Measurements from ENCODE around the gene NAE1. TPM values are rescaled to one million over a fixed set of nuclear protein-coding genes. Genes with fewer than 3 reads are reported as not detected.

NAE1 gene
- polyA plus RNA-seq, 1 donor (not counting 4 experiments of a cell fraction or from before 2014, with no cell fraction given) = 113 TPM

DNA sequence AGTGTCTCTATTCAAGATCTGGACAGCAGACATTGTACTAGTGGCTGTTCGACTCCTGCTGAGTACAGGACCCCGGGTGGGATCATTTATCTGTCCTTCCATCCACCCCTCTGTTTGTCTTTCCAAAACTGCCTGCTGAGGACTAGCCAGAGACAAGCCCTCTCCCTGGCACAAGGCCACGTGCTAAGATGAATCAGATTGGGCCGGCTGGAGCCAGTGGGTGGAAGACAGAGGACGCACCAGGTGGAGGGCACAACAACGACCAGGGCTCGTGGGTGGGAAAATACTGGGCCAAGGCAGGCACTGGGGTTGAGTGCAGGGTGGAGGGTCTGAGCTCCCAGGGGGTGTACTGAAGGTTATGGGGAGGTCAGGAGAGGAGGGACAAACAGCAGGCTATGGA is 12.0 kb upstream of the NAE1 start:
- Histone ChIP-seq H3K9me3 (ENCODE audit: control insufficient read depth, low read depth, low read length) (no peaks in the 10 kb centered on the region), H3K27me3 (ENCODE audit: control insufficient read depth, extremely low read depth, insufficient read depth, low read length) (peaks cover 45% of the 10 kb centered on the region), H3K79me2 (ENCODE audit: control insufficient read depth, insufficient read depth, low read length) (no peaks in the 10 kb centered on the region), H4K20me1 (ENCODE audit: control insufficient read depth, extremely low read depth, insufficient read depth, low read length) (no peaks in the 10 kb centered on the region), H3K4me3 (ENCODE audit: control insufficient read depth in 2 of 3, extremely low read depth in 1 of 3, insufficient read depth in 2 of 3, low read depth in 1 of 3, low read length in 3 of 3) (no peak overlapping the region), H3K9me1 (ENCODE audit: control insufficient read depth, extremely low read depth, insufficient read depth, low read length) (no peaks in the 10 kb centered on the region), H3K4me1 (ENCODE audit: control insufficient read depth, extremely low read depth, insufficient read depth, low read length) (no peaks in the 10 kb centered on the region), H3K36me3 (ENCODE audit: control insufficient read depth in 2 of 2, extremely low read depth in 1 of 2, insufficient read depth in 2 of 2, low read length in 2 of 2) (no peaks in the 10 kb centered on the region), H3K27ac (ENCODE audit: control insufficient read depth, insufficient read depth, low read length) (no peak overlapping the region), H3K4me2 (ENCODE audit: control insufficient read depth, extremely low read depth, insufficient read depth, low read depth, low read length) (no peak overlapping the region), H2AFZ (ENCODE audit: control insufficient read depth, low read length) (no peak overlapping the region), H3K9ac (ENCODE audit: control insufficient read depth, extremely low read depth, insufficient read depth, low read length) (no peak overlapping the region)
- dilution Hi-C loops (cut with MboI; ENCODE audit: extremely low pct_ligation_motif_present, low sequenced_read_pairs) = no loop called here
- DNase-seq (ENCODE audit: low read depth, low spot score) = no peak
- no peak for TF ChIP-seq EZH2 (IDR thresholded peaks at IDR 0.05; ENCODE audit: low read length)
- TF ChIP-seq, protein P1, sequence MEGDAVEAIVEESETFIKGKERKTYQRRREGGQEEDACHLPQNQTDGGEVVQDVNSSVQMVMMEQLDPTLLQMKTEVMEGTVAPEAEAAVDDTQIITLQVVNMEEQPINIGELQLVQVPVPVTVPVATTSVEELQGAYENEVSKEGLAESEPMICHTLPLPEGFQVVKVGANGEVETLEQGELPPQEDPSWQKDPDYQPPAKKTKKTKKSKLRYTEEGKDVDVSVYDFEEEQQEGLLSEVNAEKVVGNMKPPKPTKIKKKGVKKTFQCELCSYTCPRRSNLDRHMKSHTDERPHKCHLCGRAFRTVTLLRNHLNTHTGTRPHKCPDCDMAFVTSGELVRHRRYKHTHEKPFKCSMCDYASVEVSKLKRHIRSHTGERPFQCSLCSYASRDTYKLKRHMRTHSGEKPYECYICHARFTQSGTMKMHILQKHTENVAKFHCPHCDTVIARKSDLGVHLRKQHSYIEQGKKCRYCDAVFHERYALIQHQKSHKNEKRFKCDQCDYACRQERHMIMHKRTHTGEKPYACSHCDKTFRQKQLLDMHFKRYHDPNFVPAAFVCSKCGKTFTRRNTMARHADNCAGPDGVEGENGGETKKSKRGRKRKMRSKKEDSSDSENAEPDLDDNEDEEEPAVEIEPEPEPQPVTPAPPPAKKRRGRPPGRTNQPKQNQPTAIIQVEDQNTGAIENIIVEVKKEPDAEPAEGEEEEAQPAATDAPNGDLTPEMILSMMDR (optimal IDR thresholded peaks at IDR 0.05 in 1 of 3, IDR thresholded peaks at IDR 0.05 in 1 of 3, conservative IDR thresholded peaks at IDR 0.05 in 1 of 3; ENCODE audit: extremely low read depth in 1 of 3, insufficient read depth in 2 of 3, low read length in 3 of 3) = no peak
- no peak for FAIRE-seq

DNA sequence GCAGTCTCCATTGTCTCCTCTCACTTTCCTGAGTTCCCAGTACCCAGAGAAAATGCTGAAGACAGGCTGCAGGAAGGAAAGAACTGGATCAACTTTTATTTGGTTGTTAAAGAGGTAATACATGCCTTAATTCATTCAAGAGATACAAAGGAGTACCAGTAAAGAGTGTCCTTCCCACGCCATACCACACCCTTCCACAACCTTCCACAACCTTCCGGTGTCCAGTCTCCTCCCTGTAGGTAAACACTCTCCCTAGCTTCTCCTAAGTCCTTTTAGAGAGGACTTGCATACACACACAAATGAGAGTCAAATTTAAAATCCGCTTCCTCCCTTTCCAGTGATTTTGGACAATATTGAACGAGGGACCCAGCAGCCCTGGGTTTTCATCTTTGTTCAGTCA is 10.6 kb upstream of the NAE1 start:
- H3K9ac ChIP-seq (ENCODE audit: control insufficient read depth, extremely low read depth, insufficient read depth, low read length) = no peak overlapping the region
- TF ChIP-seq, protein P1 (optimal IDR thresholded peaks at IDR 0.05 in 1 of 3, IDR thresholded peaks at IDR 0.05 in 1 of 3, conservative IDR thresholded peaks at IDR 0.05 in 1 of 3; ENCODE audit: extremely low read depth in 1 of 3, insufficient read depth in 2 of 3, low read length in 3 of 3) = no peak
- TF ChIP-seq EZH2 (IDR thresholded peaks at IDR 0.05; ENCODE audit: low read length) = no peak
- H3K36me3 ChIP-seq (ENCODE audit: control insufficient read depth in 2 of 2, extremely low read depth in 1 of 2, insufficient read depth in 2 of 2, low read length in 2 of 2) = no peaks in the 10 kb centered on the region
- dilution Hi-C loops (cut with MboI; ENCODE audit: extremely low pct_ligation_motif_present, low sequenced_read_pairs) = no loop called here
- no peaks in the 10 kb centered on the region for H3K9me1 ChIP-seq (ENCODE audit: control insufficient read depth, extremely low read depth, insufficient read depth, low read length)
- FAIRE-seq = no peak
- H3K4me1 ChIP-seq (ENCODE audit: control insufficient read depth, extremely low read depth, insufficient read depth, low read length) = no peaks in the 10 kb centered on the region
- no peak overlapping the region for H2AFZ ChIP-seq (ENCODE audit: control insufficient read depth, low read length)
- no peak overlapping the region for H3K4me2 ChIP-seq (ENCODE audit: control insufficient read depth, extremely low read depth, insufficient read depth, low read depth, low read length)
- H3K79me2 ChIP-seq (ENCODE audit: control insufficient read depth, insufficient read depth, low read length) = no peaks in the 10 kb centered on the region
- no peaks in the 10 kb centered on the region for H4K20me1 ChIP-seq (ENCODE audit: control insufficient read depth, extremely low read depth, insufficient read depth, low read length)
- H3K27ac ChIP-seq (ENCODE audit: control insufficient read depth, insufficient read depth, low read length) = no peak overlapping the region
- no peak overlapping the region for H3K4me3 ChIP-seq (ENCODE audit: control insufficient read depth in 2 of 3, extremely low read depth in 1 of 3, insufficient read depth in 2 of 3, low read depth in 1 of 3, low read length in 3 of 3)
- peaks cover 32% of the 10 kb centered on the region for H3K27me3 ChIP-seq (ENCODE audit: control insufficient read depth, extremely low read depth, insufficient read depth, low read length)
- H3K9me3 ChIP-seq (ENCODE audit: control insufficient read depth, low read depth, low read length) = no peaks in the 10 kb centered on the region
- DNase-seq (ENCODE audit: low read depth, low spot score) = no peak

All from keratinocyte (primary cell).